Mesodermal cell (in vitro differentiated cells): ENCODE measurements around the gene PCBD1.

ENCODE experiments used
- H3K27ac ChIP-seq: 2 replicates; pipeline ENCODE4 v1.7.0; 2013; ENCODE audit warnings: mild to moderate bottlenecking, low read depth, low read length, moderate library complexity; ENCODE audit not compliant: severe bottlenecking
- H3K36me3 ChIP-seq: 2 replicates; pipeline ENCODE4 v1.7.1; 2013; ENCODE audit warnings: mild to moderate bottlenecking, low read length, moderate library complexity; ENCODE audit not compliant: control insufficient read depth, insufficient read depth
- H3K4me1 ChIP-seq: one replicate; pipeline ENCODE4 v1.7.1; 2013; ENCODE audit warnings: mild to moderate bottlenecking, low read length; ENCODE audit not compliant: insufficient read depth, control insufficient read depth, poor library complexity, severe bottlenecking
- H3K4me3 ChIP-seq: 2 replicates; pipeline ENCODE4 v1.7.0; 2013; ENCODE audit warnings: low read length, control low read depth, mild to moderate bottlenecking; ENCODE audit not compliant: insufficient read depth, poor library complexity, severe bottlenecking; ENCODE audit errors: extremely low read depth
- H3K9me3 ChIP-seq: 2 replicates; pipeline ENCODE4 v1.7.1; 2013; ENCODE audit warnings: mild to moderate bottlenecking, low read length, moderate library complexity; ENCODE audit not compliant: control insufficient read depth
- WGBS, 2 experiments: methylation state at CpG; one replicate each; pipeline ENCODE4 v1.1.5; 2013; ENCODE audit warnings: missing lambda C conversion rate in 2 of 2; ENCODE audit not compliant: insufficient coverage in 2 of 2; 5-methylcytosine and 5-hydroxymethylcytosine counted together

Gene PCBD1

GRCh38 chr10:70833601-70834000 is 54.8 kb downstream of the PCBD1 start:
- WGBS, 2 experiments = 93 to 94% methylated on average over 2 of the region's 2 CpGs

More at GRCh38 chr10:70833601-70834000, 54.8 kb downstream of the PCBD1 start:
- H3K4me3 ChIP-seq = no peak overlapping the region
- H3K4me1 ChIP-seq = peaks cover 50% of the 10 kb centered on the region
- H3K27ac ChIP-seq = peak overlapping the region; percentile 85
- H3K36me3 ChIP-seq = peaks cover 52% of the 10 kb centered on the region
- H3K9me3 ChIP-seq = no peaks in the 10 kb centered on the region
